GM23338 (cell line): ENCODE data around the gene SPIRE1. TPM values are rescaled to one million over a fixed set of nuclear protein-coding genes. Genes with fewer than 3 reads are reported as not detected.

Experiments
- ATAC-seq: fragments of 200-7000 bp; cut with Tn5 transposase; 3 replicates; pipeline ENCODE4 v1.9.1; 2020
- DNase-seq: peaks from one replicate; pipeline ENCODE4 v3.0.0-alpha.2; 2015; ENCODE audit warnings: low spot score
- H2AFZ ChIP-seq: fragments of 200-600 bp; sonication (generic); 2 replicates; pipeline ENCODE4 v1.8.0; 2016; ENCODE audit warnings: antibody characterized with exemption, mild to moderate bottlenecking, moderate library complexity
- H3F3A ChIP-seq: fragments of 200-600 bp; sonication (generic); replicated peaks from 2 replicates; pipeline ENCODE4 v1.8.0; 2017; ENCODE audit warnings: antibody characterized with exemption, mixed run types, low read depth
- H3K27ac ChIP-seq: fragments of 200-600 bp; sonication (generic); 2 replicates; pipeline ENCODE4 v1.6.1; 2016; ENCODE audit warnings: low read depth
- H3K27me3 ChIP-seq: fragments of 200-600 bp; sonication (generic); 2 replicates; pipeline ENCODE4 v1.8.0; 2016; ENCODE audit warnings: mild to moderate bottlenecking, mixed run types, moderate library complexity; ENCODE audit not compliant: insufficient read depth
- H3K36me3 ChIP-seq: fragments of 200-600 bp; sonication (generic); 2 replicates; pipeline ENCODE4 v1.8.0; 2016; ENCODE audit warnings: mild to moderate bottlenecking; ENCODE audit not compliant: insufficient read depth
- H3K4me1 ChIP-seq: fragments of 200-600 bp; sonication (generic); 2 replicates; pipeline ENCODE4 v1.8.0; 2016; ENCODE audit warnings: mild to moderate bottlenecking, moderate library complexity; ENCODE audit not compliant: insufficient read depth
- H3K4me2 ChIP-seq: fragments of 200-600 bp; sonication (generic); 2 replicates; pipeline ENCODE4 v1.7.1; 2017; ENCODE audit warnings: mixed run types
- H3K4me3 ChIP-seq: fragments of 200-600 bp; sonication (generic); 2 replicates; pipeline ENCODE4 v1.6.1; 2016; ENCODE audit warnings: mixed run types
- H3K79me2 ChIP-seq: fragments of 200-600 bp; sonication (generic); replicated peaks from 2 replicates; pipeline ENCODE4 v1.8.0; 2017; ENCODE audit warnings: mild to moderate bottlenecking; ENCODE audit not compliant: insufficient read depth
- H3K9me2 ChIP-seq: fragments of 200-600 bp; sonication (generic); 2 replicates; pipeline ENCODE4 v1.8.0; 2017; ENCODE audit not compliant: insufficient read depth
- H4K20me1 ChIP-seq: fragments of 200-600 bp; sonication (generic); replicated peaks from 2 replicates; pipeline ENCODE4 v1.8.0; 2017; ENCODE audit warnings: mild to moderate bottlenecking; ENCODE audit not compliant: insufficient read depth
- H3K27ac Mint-ChIP-seq: 2 replicates; pipeline ENCODE4 v1.8.0; 2020; ENCODE audit warnings: inconsistent platforms, mild to moderate bottlenecking, moderate library complexity, mixed read lengths
- H3K27me3 Mint-ChIP-seq: 3 replicates; pipeline ENCODE4 v1.8.0; 2022; ENCODE audit warnings: low read depth, mild to moderate bottlenecking, moderate library complexity, mixed read lengths, inconsistent platforms; ENCODE audit not compliant: insufficient read depth, poor library complexity
- H3K36me3 Mint-ChIP-seq: 3 replicates; pipeline ENCODE4 v1.8.0; 2021; ENCODE audit warnings: low read depth, mild to moderate bottlenecking, inconsistent platforms, moderate library complexity, mixed read lengths
- H3K4me1 Mint-ChIP-seq: 3 replicates; pipeline ENCODE4 v1.8.0; 2020; ENCODE audit warnings: mild to moderate bottlenecking, inconsistent platforms, mixed read lengths
- H3K4me3 Mint-ChIP-seq: 3 replicates; pipeline ENCODE4 v1.8.0; 2021; ENCODE audit warnings: moderate library complexity, mild to moderate bottlenecking, inconsistent platforms, mixed read lengths
- H3K9me3 Mint-ChIP-seq: 3 replicates; pipeline ENCODE4 v1.8.0; 2020; ENCODE audit warnings: moderate library complexity, mild to moderate bottlenecking, inconsistent platforms, mixed read lengths
- CREB1 ChIP-seq: fragments of 250-450 bp; sonication (Bioruptor Pico); IDR thresholded peaks from 2 replicates; pipeline ENCODE4 v1.5.0; 2020; ENCODE audit warnings: low read depth, mild to moderate bottlenecking, moderate library complexity
- CTCF ChIP-seq, 2 experiments: fragments of 200-600 bp in 1 of 2; sonication (generic) in 1 of 2; conservative IDR thresholded peaks; 2 replicates each; pipeline versions ENCODE4 v1.5.1 to v1.6.1; 2016 to 2017; ENCODE audit warnings: antibody characterized with exemption in 2 of 2, low read depth in 2 of 2, mild to moderate bottlenecking in 2 of 2, moderate library complexity in 1 of 2
- EZH2 ChIP-seq: fragments of 200-600 bp; sonication (generic); IDR thresholded peaks from one replicate; pipeline ENCODE4 v1.8.0; 2017; ENCODE audit warnings: antibody characterized with exemption, mild to moderate bottlenecking, low read depth; ENCODE audit not compliant: unreplicated experiment
- EZH2phosphoT487 ChIP-seq: fragments of 200-600 bp; sonication (generic); IDR thresholded peaks from one replicate; pipeline ENCODE4 v1.8.1; 2018; ENCODE audit warnings: antibody characterized with exemption; ENCODE audit not compliant: unreplicated experiment
- JUNB ChIP-seq: IDR thresholded peaks from one replicate; pipeline ENCODE4 v1.6.1; 2016; ENCODE audit warnings: antibody characterized with exemption; ENCODE audit not compliant: unreplicated experiment
- NANOG ChIP-seq: IDR thresholded peaks from 2 replicates; pipeline ENCODE4 v1.6.1; 2016; ENCODE audit warnings: antibody characterized with exemption, borderline replicate concordance
- POLR2AphosphoS5 ChIP-seq: IDR thresholded peaks from 2 replicates; pipeline ENCODE4 v1.6.1; 2016; ENCODE audit warnings: antibody characterized with exemption, low read depth
- STAT1 ChIP-seq: IDR thresholded peaks from one replicate; pipeline ENCODE4 v1.6.1; 2016; ENCODE audit warnings: antibody characterized with exemption; ENCODE audit not compliant: unreplicated experiment
- ZNF114 ChIP-seq: fragments of 250-450 bp; sonication (Bioruptor Pico); IDR thresholded peaks from 2 replicates; pipeline ENCODE4 v1.5.0; 2020; ENCODE audit warnings: mild to moderate bottlenecking, moderate library complexity
- ZNF331 ChIP-seq: fragments of 250-450 bp; sonication (Bioruptor Pico); IDR thresholded peaks from 2 replicates; pipeline ENCODE4 v1.5.0; 2020; ENCODE audit warnings: low read depth, mild to moderate bottlenecking, moderate library complexity
- polyA plus RNA-seq: library from polyadenylated mRNA; unstranded; fragments of >200 nt; fragmentation: Nextera tagmentation; extraction: Ambion mirVana; gene quantifications from 2 replicates; pipeline ENCODE4 v1.2.1, GENCODE V29; 2016
- total RNA-seq: library from RNA; depleted of rRNA; stranded (reverse); fragments of >200 nt; shearing (Covaris generic); gene quantifications from 2 replicates; pipeline ENCODE4 v1.2.3, GENCODE V29; 2014
- TF ChIP-seq, protein P1 (sequence below): IDR thresholded peaks from one replicate; pipeline ENCODE4 v1.6.1; 2018; ENCODE audit warnings: antibody characterized with exemption; ENCODE audit not compliant: unreplicated experiment
- TF ChIP-seq, protein P2 (sequence below): fragments of 250-450 bp; sonication (Bioruptor Pico); IDR thresholded peaks from 2 replicates; pipeline ENCODE4 v1.5.0; 2020; ENCODE audit warnings: mild to moderate bottlenecking, moderate library complexity
- TF ChIP-seq, protein P3 (sequence below): IDR thresholded peaks from 2 replicates; pipeline ENCODE4 v1.6.1; 2016; ENCODE audit warnings: antibody characterized with exemption

Gene SPIRE1
- total and polyA plus RNA-seq, 2 experiments from 2014 or later = 2.9 to 15.5 TPM

- Mint-ChIP-seq H3K9me3 (no peaks in the 10 kb centered on the region), H3K36me3 (peaks cover 4% of the 10 kb centered on the region; the same call in 1 of the 3 replicates), H3K4me1 (peaks cover 30% of the 10 kb centered on the region), H3K27ac (0 out of 2 replicates have a peak overlapping the region, but pooled peaks have one; percentile 9), H3K27me3 (peaks cover 2% of the 10 kb centered on the region), H3K4me3 (no peak overlapping the region)
- H3K36me3 ChIP-seq = no peaks in the 10 kb centered on the region
- H3K4me2 ChIP-seq = no peak overlapping the region
- H2AFZ ChIP-seq = no peak overlapping the region
- peaks cover 9% of the 10 kb centered on the region for H3K4me1 ChIP-seq
- DNase-seq (no peak), ATAC-seq (no peak)
- peak overlapping the region; percentile 39; the same call in 1 of the 2 replicates for H3K27ac ChIP-seq
- H4K20me1 ChIP-seq = no peaks in the 10 kb centered on the region
- H3K4me3 ChIP-seq = no peak overlapping the region
- no peaks in the 10 kb centered on the region for H3K27me3 ChIP-seq
- no peak for TF ChIP-seq CREB1 (CRISPR knock-in tag)
- TF ChIP-seq EZH2 = no peak
- TF ChIP-seq EZH2phosphoT487 = no peak
- TF ChIP-seq, protein P1, sequence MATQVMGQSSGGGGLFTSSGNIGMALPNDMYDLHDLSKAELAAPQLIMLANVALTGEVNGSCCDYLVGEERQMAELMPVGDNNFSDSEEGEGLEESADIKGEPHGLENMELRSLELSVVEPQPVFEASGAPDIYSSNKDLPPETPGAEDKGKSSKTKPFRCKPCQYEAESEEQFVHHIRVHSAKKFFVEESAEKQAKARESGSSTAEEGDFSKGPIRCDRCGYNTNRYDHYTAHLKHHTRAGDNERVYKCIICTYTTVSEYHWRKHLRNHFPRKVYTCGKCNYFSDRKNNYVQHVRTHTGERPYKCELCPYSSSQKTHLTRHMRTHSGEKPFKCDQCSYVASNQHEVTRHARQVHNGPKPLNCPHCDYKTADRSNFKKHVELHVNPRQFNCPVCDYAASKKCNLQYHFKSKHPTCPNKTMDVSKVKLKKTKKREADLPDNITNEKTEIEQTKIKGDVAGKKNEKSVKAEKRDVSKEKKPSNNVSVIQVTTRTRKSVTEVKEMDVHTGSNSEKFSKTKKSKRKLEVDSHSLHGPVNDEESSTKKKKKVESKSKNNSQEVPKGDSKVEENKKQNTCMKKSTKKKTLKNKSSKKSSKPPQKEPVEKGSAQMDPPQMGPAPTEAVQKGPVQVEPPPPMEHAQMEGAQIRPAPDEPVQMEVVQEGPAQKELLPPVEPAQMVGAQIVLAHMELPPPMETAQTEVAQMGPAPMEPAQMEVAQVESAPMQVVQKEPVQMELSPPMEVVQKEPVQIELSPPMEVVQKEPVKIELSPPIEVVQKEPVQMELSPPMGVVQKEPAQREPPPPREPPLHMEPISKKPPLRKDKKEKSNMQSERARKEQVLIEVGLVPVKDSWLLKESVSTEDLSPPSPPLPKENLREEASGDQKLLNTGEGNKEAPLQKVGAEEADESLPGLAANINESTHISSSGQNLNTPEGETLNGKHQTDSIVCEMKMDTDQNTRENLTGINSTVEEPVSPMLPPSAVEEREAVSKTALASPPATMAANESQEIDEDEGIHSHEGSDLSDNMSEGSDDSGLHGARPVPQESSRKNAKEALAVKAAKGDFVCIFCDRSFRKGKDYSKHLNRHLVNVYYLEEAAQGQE = no peak
- TF ChIP-seq, protein P2, sequence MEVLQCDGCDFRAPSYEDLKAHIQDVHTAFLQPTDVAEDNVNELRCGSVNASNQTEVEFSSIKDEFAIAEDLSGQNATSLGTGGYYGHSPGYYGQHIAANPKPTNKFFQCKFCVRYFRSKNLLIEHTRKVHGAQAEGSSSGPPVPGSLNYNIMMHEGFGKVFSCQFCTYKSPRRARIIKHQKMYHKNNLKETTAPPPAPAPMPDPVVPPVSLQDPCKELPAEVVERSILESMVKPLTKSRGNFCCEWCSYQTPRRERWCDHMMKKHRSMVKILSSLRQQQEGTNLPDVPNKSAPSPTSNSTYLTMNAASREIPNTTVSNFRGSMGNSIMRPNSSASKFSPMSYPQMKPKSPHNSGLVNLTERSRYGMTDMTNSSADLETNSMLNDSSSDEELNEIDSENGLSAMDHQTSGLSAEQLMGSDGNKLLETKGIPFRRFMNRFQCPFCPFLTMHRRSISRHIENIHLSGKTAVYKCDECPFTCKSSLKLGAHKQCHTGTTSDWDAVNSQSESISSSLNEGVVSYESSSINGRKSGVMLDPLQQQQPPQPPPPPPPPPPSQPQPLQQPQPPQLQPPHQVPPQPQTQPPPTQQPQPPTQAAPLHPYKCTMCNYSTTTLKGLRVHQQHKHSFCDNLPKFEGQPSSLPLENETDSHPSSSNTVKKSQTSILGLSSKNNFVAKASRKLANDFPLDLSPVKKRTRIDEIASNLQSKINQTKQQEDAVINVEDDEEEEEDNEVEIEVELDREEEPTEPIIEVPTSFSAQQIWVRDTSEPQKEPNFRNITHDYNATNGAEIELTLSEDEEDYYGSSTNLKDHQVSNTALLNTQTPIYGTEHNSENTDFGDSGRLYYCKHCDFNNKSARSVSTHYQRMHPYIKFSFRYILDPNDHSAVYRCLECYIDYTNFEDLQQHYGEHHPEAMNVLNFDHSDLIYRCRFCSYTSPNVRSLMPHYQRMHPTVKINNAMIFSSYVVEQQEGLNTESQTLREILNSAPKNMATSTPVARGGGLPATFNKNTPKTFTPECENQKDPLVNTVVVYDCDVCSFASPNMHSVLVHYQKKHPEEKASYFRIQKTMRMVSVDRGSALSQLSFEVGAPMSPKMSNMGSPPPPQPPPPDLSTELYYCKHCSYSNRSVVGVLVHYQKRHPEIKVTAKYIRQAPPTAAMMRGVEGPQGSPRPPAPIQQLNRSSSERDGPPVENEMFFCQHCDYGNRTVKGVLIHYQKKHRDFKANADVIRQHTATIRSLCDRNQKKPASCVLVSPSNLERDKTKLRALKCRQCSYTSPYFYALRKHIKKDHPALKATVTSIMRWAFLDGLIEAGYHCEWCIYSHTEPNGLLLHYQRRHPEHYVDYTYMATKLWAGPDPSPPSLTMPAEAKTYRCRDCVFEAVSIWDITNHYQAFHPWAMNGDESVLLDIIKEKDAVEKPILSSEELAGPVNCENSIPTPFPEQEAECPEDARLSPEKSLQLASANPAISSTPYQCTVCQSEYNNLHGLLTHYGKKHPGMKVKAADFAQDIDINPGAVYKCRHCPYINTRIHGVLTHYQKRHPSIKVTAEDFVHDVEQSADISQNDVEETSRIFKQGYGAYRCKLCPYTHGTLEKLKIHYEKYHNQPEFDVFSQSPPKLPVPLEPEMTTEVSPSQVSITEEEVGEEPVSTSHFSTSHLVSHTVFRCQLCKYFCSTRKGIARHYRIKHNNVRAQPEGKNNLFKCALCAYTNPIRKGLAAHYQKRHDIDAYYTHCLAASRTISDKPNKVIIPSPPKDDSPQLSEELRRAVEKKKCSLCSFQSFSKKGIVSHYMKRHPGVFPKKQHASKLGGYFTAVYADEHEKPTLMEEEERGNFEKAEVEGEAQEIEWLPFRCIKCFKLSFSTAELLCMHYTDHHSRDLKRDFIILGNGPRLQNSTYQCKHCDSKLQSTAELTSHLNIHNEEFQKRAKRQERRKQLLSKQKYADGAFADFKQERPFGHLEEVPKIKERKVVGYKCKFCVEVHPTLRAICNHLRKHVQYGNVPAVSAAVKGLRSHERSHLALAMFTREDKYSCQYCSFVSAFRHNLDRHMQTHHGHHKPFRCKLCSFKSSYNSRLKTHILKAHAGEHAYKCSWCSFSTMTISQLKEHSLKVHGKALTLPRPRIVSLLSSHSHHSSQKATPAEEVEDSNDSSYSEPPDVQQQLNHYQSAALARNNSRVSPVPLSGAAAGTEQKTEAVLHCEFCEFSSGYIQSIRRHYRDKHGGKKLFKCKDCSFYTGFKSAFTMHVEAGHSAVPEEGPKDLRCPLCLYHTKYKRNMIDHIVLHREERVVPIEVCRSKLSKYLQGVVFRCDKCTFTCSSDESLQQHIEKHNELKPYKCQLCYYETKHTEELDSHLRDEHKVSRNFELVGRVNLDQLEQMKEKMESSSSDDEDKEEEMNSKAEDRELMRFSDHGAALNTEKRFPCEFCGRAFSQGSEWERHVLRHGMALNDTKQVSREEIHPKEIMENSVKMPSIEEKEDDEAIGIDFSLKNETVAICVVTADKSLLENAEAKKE (CRISPR knock-in tag) = no peak
- no peak for TF ChIP-seq JUNB
- TF ChIP-seq POLR2AphosphoS5 = no peak
- TF ChIP-seq ZNF331 (CRISPR knock-in tag) = no peak
- TF ChIP-seq NANOG = no peak
- no peak for TF ChIP-seq ZNF114
- no peak for TF ChIP-seq STAT1
- TF ChIP-seq, protein P3, sequence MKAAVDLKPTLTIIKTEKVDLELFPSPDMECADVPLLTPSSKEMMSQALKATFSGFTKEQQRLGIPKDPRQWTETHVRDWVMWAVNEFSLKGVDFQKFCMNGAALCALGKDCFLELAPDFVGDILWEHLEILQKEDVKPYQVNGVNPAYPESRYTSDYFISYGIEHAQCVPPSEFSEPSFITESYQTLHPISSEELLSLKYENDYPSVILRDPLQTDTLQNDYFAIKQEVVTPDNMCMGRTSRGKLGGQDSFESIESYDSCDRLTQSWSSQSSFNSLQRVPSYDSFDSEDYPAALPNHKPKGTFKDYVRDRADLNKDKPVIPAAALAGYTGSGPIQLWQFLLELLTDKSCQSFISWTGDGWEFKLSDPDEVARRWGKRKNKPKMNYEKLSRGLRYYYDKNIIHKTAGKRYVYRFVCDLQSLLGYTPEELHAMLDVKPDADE = no peak
- TF ChIP-seq CTCF (conservative IDR thresholded peaks at IDR 0.05; ENCODE audit: low read depth in 2 of 2) = no peak
- H3K79me2 ChIP-seq = no peaks in the 10 kb centered on the region
- H3F3A ChIP-seq = no peaks in the 10 kb centered on the region
- no peaks in the 10 kb centered on the region for H3K9me2 ChIP-seq
Measured at GRCh38 chr18:12477606-12478005, 180.3 kb downstream of the SPIRE1 start.
